T1000 (cell line): ENCODE results near the gene LRRC15.
A peak's percentile ranks its signal among the peaks of the same experiment; 100 is the strongest.

Source experiments
- DNase-seq: peaks from one replicate; lab custom pipeline; 2025; ENCODE audit warnings: mixed read lengths; lab: John Stamatoyannopoulos, UW

LRRC15 gene

GRCh38 chr3:194384569-194385001 is 15.0 kb upstream of the LRRC15 start:
- DNase-seq, result no peak

DNA sequence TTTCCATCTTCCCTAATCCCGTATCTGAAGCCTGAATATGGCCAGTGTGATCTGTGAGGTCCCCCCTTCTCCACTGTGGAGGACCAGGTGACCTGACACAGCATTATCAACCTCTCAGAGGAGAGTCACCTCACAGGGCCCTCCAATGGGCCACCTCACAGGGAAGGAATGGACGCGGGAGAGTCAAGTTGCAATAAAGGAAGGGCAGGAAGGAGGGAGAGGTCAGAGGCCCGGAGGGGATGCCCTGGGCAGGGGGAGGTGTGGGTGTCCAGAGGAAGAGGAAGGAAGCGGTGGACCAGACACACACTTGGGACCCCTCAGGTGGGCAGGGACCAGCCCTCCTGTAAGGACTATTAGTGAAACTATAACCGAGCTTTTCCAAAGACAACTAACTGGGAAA is 14.6 kb upstream of the LRRC15 start:
- no peak for DNase-seq

DNA sequence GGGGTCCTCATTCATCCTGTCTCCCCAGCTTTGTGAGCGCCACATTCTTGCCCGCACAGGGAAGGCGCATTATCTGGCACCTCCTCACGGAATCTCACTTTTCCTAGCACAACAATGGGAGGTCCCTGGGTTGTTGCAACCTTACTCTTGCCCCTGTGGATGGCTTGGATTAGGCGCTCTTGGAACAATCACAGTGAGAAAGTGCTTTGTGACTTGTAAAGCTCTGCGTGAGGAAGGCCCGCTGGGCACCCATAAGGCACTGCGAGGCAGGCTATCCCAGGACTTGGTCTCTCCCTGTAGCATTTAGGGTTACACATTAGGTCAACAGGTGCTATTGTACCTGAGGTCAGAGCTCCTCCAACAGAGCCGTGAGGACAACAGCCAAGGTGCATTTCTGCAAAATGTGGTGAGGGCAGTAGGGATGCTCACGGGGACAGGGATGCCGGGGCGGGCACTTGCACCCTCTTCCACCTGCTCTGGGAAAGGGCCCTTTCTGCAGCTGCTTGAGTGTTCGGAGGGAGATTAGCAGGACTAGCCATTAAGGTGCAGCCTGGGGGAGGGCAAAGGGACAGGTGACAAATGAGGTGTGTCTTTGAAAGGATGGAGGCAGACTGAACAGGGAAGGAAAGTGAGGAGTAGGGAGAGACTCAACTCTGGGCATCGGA is 13.9 kb upstream of the LRRC15 start:
- DNase-seq, result no peak

- no peak for DNase-seq
Observed at GRCh38 chr3:194382892-194383223, 13.3 kb upstream of the LRRC15 start.

DNA sequence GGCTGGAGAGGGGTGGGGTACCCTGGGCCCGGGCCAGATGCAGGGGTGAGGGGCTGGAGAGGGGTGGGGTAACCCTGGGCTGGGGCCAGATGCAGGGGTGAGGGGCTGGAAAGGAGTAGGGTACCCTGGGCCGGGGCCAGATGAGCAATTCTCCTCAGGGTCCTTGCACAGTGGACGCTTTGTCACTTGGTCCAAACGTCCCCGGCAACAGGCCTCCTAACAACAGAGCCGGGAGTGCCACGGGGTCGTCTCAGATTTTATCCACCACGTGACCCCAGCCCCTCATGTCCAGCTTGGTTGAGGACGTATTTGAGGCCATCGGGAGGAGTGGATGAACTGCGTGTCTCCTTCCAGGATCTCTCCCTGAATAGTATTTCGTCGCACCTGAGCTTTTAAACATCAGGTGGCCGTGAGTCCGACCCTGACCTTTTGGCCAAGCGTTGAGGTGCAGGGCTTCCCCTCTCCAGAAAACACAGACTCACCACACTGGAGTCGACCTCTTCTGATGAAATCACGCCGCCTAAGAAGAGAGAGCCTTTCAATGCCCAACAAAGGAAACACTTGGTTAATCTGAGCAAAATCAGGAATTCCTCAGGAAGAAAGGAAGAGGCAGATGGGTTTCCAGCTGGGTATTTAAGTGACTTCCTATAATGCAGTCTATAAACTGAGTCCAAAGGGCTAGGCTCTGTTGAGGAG is 12.8 kb upstream of the LRRC15 start:
- no peak for DNase-seq

- no peak for DNase-seq
Observed at GRCh38 chr3:194381460-194381875, 11.9 kb upstream of the LRRC15 start.

GRCh38 chr3:194380326-194380725 is 10.8 kb upstream of the LRRC15 start:
- no peak for DNase-seq

- no peak for DNase-seq
Observed at GRCh38 chr3:194379651-194380050, 10.1 kb upstream of the LRRC15 start.

DNA sequence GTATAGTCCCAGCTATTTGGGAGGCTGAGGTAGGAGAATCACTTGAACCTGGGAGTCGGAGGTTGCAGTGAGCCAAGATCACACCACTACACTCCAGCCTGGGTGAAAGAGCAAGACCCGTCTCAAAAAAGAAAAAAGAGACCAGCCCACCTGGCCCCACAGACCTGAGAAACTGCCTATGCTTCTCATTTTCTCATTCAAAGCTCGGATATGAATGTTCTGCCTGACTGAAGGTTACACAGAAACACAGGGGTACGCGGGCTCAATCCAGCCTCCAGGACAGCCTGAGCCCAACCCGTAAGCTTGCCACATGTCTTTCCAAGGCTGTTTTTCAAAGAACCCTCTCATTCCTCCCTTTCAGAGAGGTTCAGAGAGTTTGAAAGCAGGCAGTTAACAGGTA is 9.7 kb upstream of the LRRC15 start:
- no peak for DNase-seq

GRCh38 chr3:194377708-194378107 is 8.2 kb upstream of the LRRC15 start:
- DNase-seq, result no peak

- no peak for DNase-seq
Observed at GRCh38 chr3:194376241-194376560, 6.7 kb upstream of the LRRC15 start.

GRCh38 chr3:194375473-194376240 is 6.1 kb upstream of the LRRC15 start:
- DNase-seq, result no peak

DNA sequence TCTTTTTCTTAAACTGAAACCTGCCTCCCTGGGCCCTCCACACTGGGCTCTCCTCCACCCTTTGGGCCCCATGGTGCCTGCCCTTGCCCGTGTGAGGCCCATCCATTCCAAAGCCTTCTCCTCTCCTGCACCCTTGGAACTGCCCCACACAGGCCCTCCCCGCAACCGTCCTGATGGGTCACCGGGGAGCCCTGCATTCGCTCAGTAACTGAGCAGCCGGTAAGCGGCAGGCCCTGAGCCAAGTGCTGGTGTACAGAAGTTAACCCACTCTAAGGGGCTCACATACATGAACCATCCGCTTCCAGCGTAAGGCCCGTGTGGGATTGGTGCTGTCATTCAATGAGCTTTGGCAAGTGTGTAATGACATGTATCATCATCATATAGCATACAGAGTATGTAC is 5.4 kb upstream of the LRRC15 start:
- DNase-seq, result no peak

- DNase-seq, result no peak
Observed at GRCh38 chr3:194373899-194374298, 4.4 kb upstream of the LRRC15 start.

DNA sequence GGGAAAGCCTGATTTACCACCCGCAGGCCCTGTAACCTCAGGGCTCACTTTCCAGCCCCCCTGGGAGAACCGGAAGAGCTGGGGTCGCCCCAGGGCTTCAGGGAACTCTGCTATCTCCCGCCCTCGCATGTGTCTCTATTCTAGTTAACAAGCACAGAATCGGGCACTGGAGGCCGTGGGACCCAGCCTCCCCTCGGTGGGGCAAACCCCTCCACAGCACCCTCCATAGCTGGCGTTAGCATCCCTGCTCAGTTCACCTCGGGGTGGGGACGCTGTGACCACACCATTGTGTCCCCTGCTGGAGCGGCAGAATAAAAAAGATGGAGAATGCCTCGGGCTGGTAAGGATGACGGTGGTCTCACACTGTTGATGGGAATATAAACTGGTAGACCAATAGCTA is 3.5 kb upstream of the LRRC15 start:
- no peak for DNase-seq

DNA sequence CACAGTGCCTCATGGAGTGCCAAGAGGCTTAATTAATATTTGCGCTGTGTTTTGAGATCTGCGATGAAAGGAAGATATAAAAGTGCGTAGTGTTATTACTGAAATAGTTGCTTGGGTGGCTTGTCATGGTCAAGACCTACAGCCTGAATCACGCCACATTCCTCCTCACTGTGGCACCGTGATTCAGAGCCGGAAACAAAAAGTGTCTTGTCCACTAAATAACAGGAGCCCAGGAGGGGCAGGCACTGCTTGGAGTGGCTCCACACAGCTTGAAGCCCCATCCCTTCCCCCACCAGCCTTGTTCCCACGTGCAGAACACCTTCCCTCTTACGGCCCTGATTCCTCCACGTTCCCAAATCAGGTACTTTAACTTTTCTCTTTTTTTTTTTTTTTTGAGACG is 1.2 kb upstream of the LRRC15 start:
- DNase-seq, result no peak

- no peak for DNase-seq
Observed at GRCh38 chr3:194368918-194369317, 625 bp downstream of the LRRC15 start.

GRCh38 chr3:194367992-194368841 is 1.3 kb downstream of the LRRC15 start:
- no peak for DNase-seq

GRCh38 chr3:194365978-194366490 is 3.5 kb downstream of the LRRC15 start:
- DNase-seq, result no peak

DNA sequence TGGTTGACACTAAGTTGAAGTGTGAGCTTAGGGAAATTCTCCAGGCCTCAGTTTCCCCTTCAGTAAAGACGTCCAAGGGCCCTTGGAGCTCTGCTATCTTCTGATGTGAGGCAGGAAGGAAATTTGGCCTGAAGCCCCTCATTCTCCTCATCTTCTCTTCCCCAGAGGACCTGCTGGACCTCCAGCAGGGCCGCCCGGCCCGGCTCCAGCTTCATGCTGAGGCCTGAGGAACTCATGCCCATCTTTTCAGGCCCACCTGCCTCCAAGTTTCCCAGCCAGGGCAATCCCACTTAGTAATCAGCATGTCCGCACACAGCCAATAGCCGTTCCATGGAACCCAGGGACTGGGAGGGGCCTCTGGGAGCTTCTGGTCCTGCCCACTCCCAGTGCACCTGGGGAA is 4.0 kb downstream of the LRRC15 start:
- DNase-seq, result no peak

- peak; percentile 76 for DNase-seq
Observed at GRCh38 chr3:194364652-194365434, 4.7 kb downstream of the LRRC15 start.

GRCh38 chr3:194364314-194364651 is 5.3 kb downstream of the LRRC15 start:
- DNase-seq, result no peak
